Sigmoid colon (tissue), 7 donors: Measurements from ENCODE around the gene SND1. TPM values are rescaled to one million over a fixed set of nuclear protein-coding genes. Genes with fewer than 3 reads are reported as not detected.

Experiments
- DNase-seq: peaks from one replicate; pipeline ENCODE4 v3.0.0-alpha.2; 2019
- H3K27ac ChIP-seq, 4 donors: fragments of 200-600 bp; sonication (generic); one replicate each; pipeline ENCODE4 v1.5.1; 2016 to 2019; ENCODE audit warnings: mild to moderate bottlenecking in 1 of 4
- H3K27me3 ChIP-seq, 3 donors: fragments of 200-600 bp; sonication (generic); one replicate each; pipeline ENCODE4 v1.5.1; 2019; ENCODE audit warnings: mild to moderate bottlenecking in 1 of 3
- H3K36me3 ChIP-seq, 4 donors: fragments of 200-600 bp; sonication (generic); one replicate each; pipeline ENCODE4 v1.5.1; 2016 to 2019
- H3K4me1 ChIP-seq, 4 donors: fragments of 200-600 bp; sonication (generic); one replicate each; pipeline ENCODE4 v1.5.1; 2017 to 2019
- H3K4me3 ChIP-seq, 4 donors: fragments of 200-600 bp; sonication (generic); one replicate each; pipeline ENCODE4 v1.5.1; 2017 to 2019; ENCODE audit warnings: mild to moderate bottlenecking in 2 of 4, moderate library complexity in 1 of 4
- H3K9me3 ChIP-seq, 4 donors: fragments of 200-600 bp in 3 of 4; sonication (generic) in 3 of 4; one replicate each; pipeline versions ENCODE4 v1.5.1 to v1.6.1; 2013 to 2019
- EP300 ChIP-seq, 4 donors: sonication (generic); formaldehyde crosslinking; IDR thresholded peaks; one replicate each; pipeline ENCODE4 v1.6.1; 2017; ENCODE audit warnings: antibody characterized with exemption in 4 of 4
- POLR2A ChIP-seq, 2 donors: fragments of 450-650 bp; IDR thresholded peaks; one replicate each; pipeline ENCODE4 v1.6.1; 2016; ENCODE audit warnings: antibody characterized with exemption in 2 of 2, mild to moderate bottlenecking in 2 of 2, moderate library complexity in 2 of 2
- POLR2AphosphoS5 ChIP-seq, 4 donors: sonication (generic); formaldehyde crosslinking; IDR thresholded peaks; one replicate each; pipeline ENCODE4 v1.6.1; 2017; ENCODE audit warnings: antibody characterized with exemption in 4 of 4
- WGBS, 2 donors: extraction: QIAGEN DNeasy Blood & Tissue Kit; methylation state at CpG; one replicate each; pipeline ENCODE4 v1.1.7; 2013; 5-methylcytosine and 5-hydroxymethylcytosine counted together
- intact Hi-C: fragments of 100-400 bp; cut with DNase I; formaldehyde crosslinking; loops from one replicate; pipeline ENCODE4 v1.15.1; 2023
- polyA plus RNA-seq, 3 donors: library from polyadenylated mRNA; stranded (reverse); fragments of 200-250 nt; gene quantifications; one replicate each; pipeline ENCODE4 v1.2.3, GENCODE V29; 2013
- total RNA-seq, 4 donors: library from RNA; depleted of rRNA; stranded (reverse); fragments of >200 nt; gene quantifications; one replicate each; pipeline ENCODE4 v1.1.0, GENCODE V29; 2016
- TF ChIP-seq, protein P1 (sequence below), 4 experiments: fragments of 450-650 bp in 3 of 4; fragments of 200-600 bp in 1 of 4; IDR thresholded peaks; one replicate each; pipeline ENCODE4 v1.5.1; 2016 to 2019; ENCODE audit warnings: antibody characterized with exemption in 4 of 4, mild to moderate bottlenecking in 3 of 4, moderate library complexity in 2 of 4
- donor health status: healthy with polysubstance abuse.
- donor health status: Bipolar disorder and iron deficiency.
- donor health status: healthy.

SND1 gene
- total and polyA plus RNA-seq, 7 donors: 30.6 to 93.4 (median 71.3) TPM

DNA sequence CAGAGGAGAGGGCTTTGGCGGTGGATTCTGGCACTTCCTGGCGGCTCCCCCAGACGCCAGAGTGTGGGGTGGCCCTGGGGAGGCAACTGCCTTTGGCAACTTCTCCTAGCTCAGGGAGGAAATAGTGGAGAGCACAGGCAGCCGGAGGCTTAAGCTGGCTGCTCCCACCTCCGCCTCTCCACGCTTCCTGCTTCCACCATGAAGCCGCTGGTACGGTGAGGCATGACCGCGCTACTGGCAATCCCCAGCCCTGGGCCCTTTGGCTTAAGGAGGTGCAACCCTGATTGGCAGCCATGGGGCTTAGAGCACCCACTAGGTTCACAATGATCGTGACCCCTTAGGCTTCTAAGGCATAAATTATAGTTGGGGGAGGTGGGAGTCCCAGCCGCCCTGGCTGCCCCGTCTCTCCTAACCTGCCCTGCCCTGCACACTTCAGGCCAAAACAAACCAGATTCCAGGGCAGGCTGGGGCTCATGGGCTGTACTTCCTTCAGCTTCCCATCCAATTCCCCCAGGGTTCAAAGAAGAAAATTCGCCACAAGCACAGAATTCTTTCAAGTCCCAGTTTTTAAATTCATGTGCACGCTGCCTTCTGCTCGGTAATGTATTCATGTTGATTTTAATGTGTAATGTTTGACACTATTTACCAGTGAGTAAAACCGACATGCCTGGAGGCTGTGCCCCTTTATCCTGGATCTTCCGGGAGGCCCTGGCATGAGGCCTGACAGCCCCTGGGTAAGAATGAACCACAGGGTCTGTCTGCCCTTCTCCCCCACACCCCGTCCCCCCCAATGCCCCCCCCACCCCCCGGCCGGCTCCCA, 469.9 kb downstream of the SND1 start:
- no peak for DNase-seq
- H3K9me3 ChIP-seq: no peaks in the 10 kb centered on the region
- no peaks in the 10 kb centered on the region for H3K4me1 ChIP-seq
- no peak for TF ChIP-seq POLR2AphosphoS5 (IDR thresholded peaks at IDR 0.05)
- no peak for TF ChIP-seq POLR2A (IDR thresholded peaks at IDR 0.05)
- TF ChIP-seq, protein P1, sequence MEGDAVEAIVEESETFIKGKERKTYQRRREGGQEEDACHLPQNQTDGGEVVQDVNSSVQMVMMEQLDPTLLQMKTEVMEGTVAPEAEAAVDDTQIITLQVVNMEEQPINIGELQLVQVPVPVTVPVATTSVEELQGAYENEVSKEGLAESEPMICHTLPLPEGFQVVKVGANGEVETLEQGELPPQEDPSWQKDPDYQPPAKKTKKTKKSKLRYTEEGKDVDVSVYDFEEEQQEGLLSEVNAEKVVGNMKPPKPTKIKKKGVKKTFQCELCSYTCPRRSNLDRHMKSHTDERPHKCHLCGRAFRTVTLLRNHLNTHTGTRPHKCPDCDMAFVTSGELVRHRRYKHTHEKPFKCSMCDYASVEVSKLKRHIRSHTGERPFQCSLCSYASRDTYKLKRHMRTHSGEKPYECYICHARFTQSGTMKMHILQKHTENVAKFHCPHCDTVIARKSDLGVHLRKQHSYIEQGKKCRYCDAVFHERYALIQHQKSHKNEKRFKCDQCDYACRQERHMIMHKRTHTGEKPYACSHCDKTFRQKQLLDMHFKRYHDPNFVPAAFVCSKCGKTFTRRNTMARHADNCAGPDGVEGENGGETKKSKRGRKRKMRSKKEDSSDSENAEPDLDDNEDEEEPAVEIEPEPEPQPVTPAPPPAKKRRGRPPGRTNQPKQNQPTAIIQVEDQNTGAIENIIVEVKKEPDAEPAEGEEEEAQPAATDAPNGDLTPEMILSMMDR (IDR thresholded peaks at IDR 0.05): no peak
- TF ChIP-seq EP300 (IDR thresholded peaks at IDR 0.05): no peak
- no peaks in the 10 kb centered on the region for H3K36me3 ChIP-seq
- WGBS, 2 donors: 73 to 77% methylated on average over 21 of the region's 21 CpGs
- intact Hi-C loops: no loop called here
- H3K27me3 ChIP-seq: peaks cover 0 to 9% (median 3%) of the 10 kb centered on the region in 3 donors
- H3K27ac ChIP-seq: no peak overlapping the region
- peak overlapping the region in 1 of 4 donors; percentile 4 for H3K4me3 ChIP-seq

DNA sequence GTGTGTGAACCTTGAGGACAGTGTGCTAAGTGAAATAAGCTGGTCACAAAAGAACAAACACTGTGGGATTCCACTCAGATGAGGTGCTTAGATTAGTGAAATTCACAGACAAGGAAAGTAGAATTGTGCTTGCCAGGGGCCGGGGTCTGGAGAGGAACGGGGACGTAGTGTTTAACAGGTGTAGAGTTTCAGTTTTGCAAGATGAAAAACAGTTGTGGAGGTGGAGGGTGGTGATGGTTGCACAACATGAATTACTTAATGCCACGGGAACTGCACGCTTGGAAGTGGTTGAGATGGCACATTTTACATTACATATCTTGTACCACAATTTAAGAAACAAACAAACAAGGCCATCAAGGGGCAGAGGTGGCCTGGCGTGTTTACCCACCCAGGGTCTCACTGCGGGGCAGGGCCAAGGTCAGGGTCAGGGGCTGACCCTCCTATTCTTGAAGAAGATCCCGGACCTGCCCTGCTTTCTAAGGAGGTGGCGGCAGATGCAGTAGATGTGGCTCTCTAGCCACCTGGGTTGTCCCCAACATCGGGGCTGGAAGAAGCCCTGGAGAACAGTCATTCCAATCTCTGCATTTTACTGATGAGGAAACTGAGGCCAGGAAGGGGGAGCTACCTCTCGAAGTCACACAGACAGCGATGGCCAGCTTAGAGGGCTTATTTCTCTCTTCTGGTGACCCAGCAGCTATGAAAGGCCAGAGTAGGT, 470.7 kb downstream of the SND1 start:
- H3K9me3 ChIP-seq: no peaks in the 10 kb centered on the region
- H3K27ac ChIP-seq: no peak overlapping the region
- H3K4me3 ChIP-seq: no peak overlapping the region
- intact Hi-C loops: no loop called here
- peaks cover 0 to 11% (median 3%) of the 10 kb centered on the region in 3 donors for H3K27me3 ChIP-seq
- H3K4me1 ChIP-seq: no peaks in the 10 kb centered on the region
- no peak for TF ChIP-seq POLR2AphosphoS5 (IDR thresholded peaks at IDR 0.05)
- TF ChIP-seq POLR2A (IDR thresholded peaks at IDR 0.05): no peak
- no peak for TF ChIP-seq EP300 (IDR thresholded peaks at IDR 0.05)
- TF ChIP-seq, protein P1 (IDR thresholded peaks at IDR 0.05): no peak
- H3K36me3 ChIP-seq: no peaks in the 10 kb centered on the region
- 53 to 65% methylated on average over 12 of the region's 12 CpGs for WGBS, 2 donors
- DNase-seq: no peak

DNA sequence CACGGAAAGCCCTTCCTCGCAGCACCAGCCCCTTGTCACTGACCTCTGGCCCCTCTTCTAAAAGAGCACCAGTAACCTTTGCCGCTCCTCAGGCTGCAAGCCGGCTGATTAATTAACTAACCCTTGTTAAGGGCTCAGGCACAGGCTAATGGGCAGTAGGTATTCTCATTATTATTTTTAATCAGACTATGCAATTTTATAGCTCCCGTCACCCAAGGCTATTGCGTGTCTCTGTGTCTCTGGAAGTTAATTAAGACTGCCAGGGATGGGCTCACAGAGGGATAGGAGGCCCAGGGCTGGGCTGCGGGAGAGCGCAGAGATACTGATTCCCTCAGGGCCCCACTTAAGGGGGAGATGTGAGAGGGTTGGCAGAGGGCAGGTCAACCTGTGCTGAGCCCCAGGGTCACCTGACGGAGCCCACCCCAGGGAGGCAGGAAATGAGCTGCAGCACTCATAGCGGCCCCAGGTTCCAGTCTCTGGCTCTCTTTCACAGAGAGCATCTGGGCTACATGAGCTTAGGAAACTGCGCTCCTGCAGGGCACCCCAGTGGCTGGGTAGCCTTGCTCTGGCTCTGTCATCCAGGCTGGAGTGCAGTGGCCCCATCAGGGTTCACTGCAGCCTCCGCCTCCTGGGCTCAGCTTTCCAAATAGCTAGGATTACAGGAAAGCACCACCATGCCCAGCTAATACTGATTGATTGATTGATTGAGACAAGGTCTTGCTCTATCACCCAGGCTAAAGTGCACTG, 471.5 kb downstream of the SND1 start:
- DNase-seq: no peak
- Histone ChIP-seq H3K4me3 (no peak overlapping the region), H3K27me3 (peaks cover 0 to 11% (median 3%) of the 10 kb centered on the region in 3 donors), H3K36me3 (no peaks in the 10 kb centered on the region), H3K27ac (no peak overlapping the region), H3K9me3 (no peaks in the 10 kb centered on the region), H3K4me1 (no peaks in the 10 kb centered on the region)
- intact Hi-C loops: no loop called here
- TF ChIP-seq EP300 (IDR thresholded peaks at IDR 0.05) (no peak), POLR2A (IDR thresholded peaks at IDR 0.05) (no peak), POLR2AphosphoS5 (IDR thresholded peaks at IDR 0.05) (no peak)
- TF ChIP-seq, protein P1 (IDR thresholded peaks at IDR 0.05): no peak
- 62 to 69% methylated on average over 12 of the region's 12 CpGs for WGBS, 2 donors

DNA sequence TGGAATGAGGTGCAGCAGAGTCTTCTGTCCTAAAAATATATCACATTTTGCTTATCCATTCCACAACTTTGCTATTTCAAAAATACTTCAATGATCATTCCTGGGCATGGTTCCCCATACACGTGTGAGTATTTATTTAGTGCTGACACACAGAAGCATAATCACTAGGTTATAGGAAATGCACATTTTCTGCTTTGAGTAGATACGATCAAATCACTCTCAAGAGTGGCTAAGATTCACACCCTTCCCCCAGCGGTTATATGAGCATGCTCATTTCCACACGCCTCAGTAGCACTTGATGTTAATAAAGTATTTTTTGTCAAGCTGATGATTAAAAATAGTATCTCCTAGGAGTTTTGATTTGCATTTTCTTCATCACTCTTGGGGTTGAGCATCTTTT, 472.8 kb downstream of the SND1 start:
- intact Hi-C loops: no loop called here
- no peak overlapping the region for H3K27ac ChIP-seq
- H3K36me3 ChIP-seq: no peaks in the 10 kb centered on the region
- no peaks in the 10 kb centered on the region for H3K4me1 ChIP-seq
- peaks cover 0 to 17% (median 3%) of the 10 kb centered on the region in 3 donors for H3K27me3 ChIP-seq
- no peak for TF ChIP-seq POLR2A (IDR thresholded peaks at IDR 0.05)
- TF ChIP-seq EP300 (IDR thresholded peaks at IDR 0.05): no peak
- TF ChIP-seq, protein P1 (IDR thresholded peaks at IDR 0.05): no peak
- TF ChIP-seq POLR2AphosphoS5 (IDR thresholded peaks at IDR 0.05): no peak
- no peaks in the 10 kb centered on the region for H3K9me3 ChIP-seq
- DNase-seq: no peak
- no peak overlapping the region for H3K4me3 ChIP-seq
- 37 to 40% methylated on average over 4 of the region's 4 CpGs for WGBS, 2 donors
